ENCODE data around the gene INO80. TPM values are rescaled to one million over a fixed set of nuclear protein-coding genes. Genes with fewer than 3 reads are reported as not detected.

INO80 gene
- total and polyA plus RNA-seq, 2 donors (not counting 3 experiments of a cell fraction or from before 2014, with no cell fraction given) = 5.7 to 29.1 TPM

DNA sequence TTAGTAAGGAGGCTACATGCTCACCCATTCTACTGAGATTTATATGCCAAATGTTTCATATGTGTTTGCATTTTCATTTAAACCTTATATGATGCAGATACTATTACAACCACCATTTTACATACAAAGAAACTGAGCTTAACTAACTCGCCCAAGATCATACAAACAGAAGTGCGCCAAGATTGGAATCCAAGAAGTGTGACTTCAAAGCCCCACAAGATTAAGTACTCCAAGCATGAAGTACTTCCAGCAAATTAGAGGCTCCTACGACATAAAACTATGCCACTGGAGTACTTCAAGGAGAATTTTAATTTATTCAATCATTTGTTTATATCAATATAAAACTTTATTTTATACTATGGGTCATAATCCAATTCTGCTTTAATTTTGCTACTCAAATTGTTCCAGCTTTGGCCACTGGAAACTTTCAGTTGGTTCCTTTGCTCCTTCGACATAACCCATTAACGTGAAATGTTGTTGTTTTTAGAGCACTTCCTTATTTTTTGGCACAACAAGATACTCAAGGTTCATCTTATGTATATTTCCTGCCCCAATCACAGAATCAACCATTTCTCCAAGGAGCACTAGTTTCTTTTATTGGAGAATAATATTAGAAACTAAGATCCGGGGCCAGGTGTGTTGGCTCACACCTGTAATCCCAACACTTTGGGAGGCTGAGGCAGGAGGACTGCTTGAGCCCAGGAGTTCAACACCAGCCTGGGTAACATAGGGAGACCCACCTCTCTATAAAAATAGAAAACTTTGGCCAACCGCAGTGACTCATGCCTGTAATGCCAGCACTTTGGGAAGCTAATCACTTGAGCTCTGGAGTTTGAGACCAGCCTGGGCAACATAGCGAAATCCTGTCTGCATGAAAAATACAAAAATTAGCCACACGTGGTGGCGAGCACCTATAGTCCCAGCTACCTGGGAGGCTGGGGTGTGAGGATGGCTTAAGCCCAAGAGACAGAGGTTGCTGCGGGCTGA, 10.4 kb downstream of the INO80 start:
- H3K4me1 ChIP-seq (ENCODE audit: control insufficient read depth, extremely low read depth, insufficient read depth, low read length) = peaks cover 2% of the 10 kb centered on the region
- POLR2A ChIA-PET = no interaction called here
- H3K27me3 ChIP-seq (ENCODE audit: control insufficient read depth in 2 of 2, insufficient read depth in 2 of 2, low read length in 2 of 2) = no peaks in the 10 kb centered on the region
- H4K20me1 ChIP-seq (replicated peaks; ENCODE audit: control insufficient read depth, extremely low read depth, insufficient read depth, low read length) = no peaks in the 10 kb centered on the region
- no peak overlapping the region for H2AFZ ChIP-seq (ENCODE audit: low read depth, low read length)
- CTCF ChIA-PET = interaction anchor here (0.7 to 1.5 kb wide), 3 partner anchors 9 to 516 kb away, joined by 3 to 4 read pairs (median 3); no protein-coding TSS in a partner anchor
- BruUV-seq (replicated peaks) = no TSS peak
- H3K9me1 ChIP-seq (replicated peaks; ENCODE audit: control insufficient read depth, extremely low read depth, insufficient read depth, low read length) = no peaks in the 10 kb centered on the region
- H3K4me3 ChIP-seq (replicated peaks in 1 of 3; ENCODE audit: insufficient read depth in 1 of 3, low read depth in 1 of 3, low read length in 3 of 3) = no peak overlapping the region
- H3K27ac ChIP-seq (ENCODE audit: insufficient read depth, low read depth, low read length) = no peak overlapping the region
- intact Hi-C loops (cut with micrococcal nuclease) = no loop called here
- no peaks in the 10 kb centered on the region for H3K9me3 ChIP-seq (replicated peaks; ENCODE audit: control insufficient read depth, insufficient read depth, low read length)
- TF ChIP-seq EZH2 (IDR thresholded peaks at IDR 0.05; ENCODE audit: borderline replicate concordance, low read depth, low read length, severe bottlenecking) (no peak), GATA2 (IDR thresholded peaks at IDR 0.05; ENCODE audit: insufficient read depth, insufficient read length, low read depth, low read length) (no peak), POLR2AphosphoS5 (IDR thresholded peaks at IDR 0.05; ENCODE audit: insufficient read depth, low read depth, low read length) (no peak), MYC (IDR thresholded peaks at IDR 0.05; ENCODE audit: low read depth, low read length) (no peak), POLR2A (IDR thresholded peaks at IDR 0.05; ENCODE audit: low read depth, low read length) (no peak), FOS (IDR thresholded peaks at IDR 0.05; ENCODE audit: borderline replicate concordance, insufficient read depth, low read length) (no peak), CTCF (IDR thresholded peaks at IDR 0.05; ENCODE audit: extremely low read depth in 1 of 2, insufficient read depth in 1 of 2, low read depth in 1 of 2, low read length in 2 of 2) (no peak), JUN (IDR thresholded peaks at IDR 0.05; ENCODE audit: borderline replicate concordance, insufficient read depth, insufficient read length, low read depth) (no peak)
- TF ChIP-seq, protein P1, sequence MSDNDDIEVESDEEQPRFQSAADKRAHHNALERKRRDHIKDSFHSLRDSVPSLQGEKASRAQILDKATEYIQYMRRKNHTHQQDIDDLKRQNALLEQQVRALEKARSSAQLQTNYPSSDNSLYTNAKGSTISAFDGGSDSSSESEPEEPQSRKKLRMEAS (IDR thresholded peaks at IDR 0.05; ENCODE audit: insufficient read depth, insufficient read length) = no peak
- dilution Hi-C loops (cut with MboI; ENCODE audit: extremely low pct_ligation_motif_present, low sequenced_read_pairs) = no loop called here
- peak; percentile 28 for FAIRE-seq
- H3K79me2 ChIP-seq (ENCODE audit: control insufficient read depth, insufficient read depth, low read length) = peaks cover 85% of the 10 kb centered on the region
- peaks cover 0 to 3% of the 10 kb centered on the region in 2 experiments for H3K36me3 ChIP-seq (ENCODE audit: control insufficient read depth in 2 of 2, extremely low read depth in 1 of 2, insufficient read depth in 2 of 2, low read length in 2 of 2)
- DNase-seq (ENCODE audit: low read depth, low spot score) = no peak
- H3K4me2 ChIP-seq (ENCODE audit: insufficient read depth, low read length) = no peak overlapping the region
- H3K9ac ChIP-seq (replicated peaks; ENCODE audit: extremely low read depth, insufficient read depth, low read length) = no peak overlapping the region

All from endothelial cell of umbilical vein (primary cell).